Gastrocnemius medialis (tissue), 4 donors: Measurements from ENCODE around the gene GAPVD1. TPM values are rescaled to one million over a fixed set of nuclear protein-coding genes. Genes with fewer than 3 reads are reported as not detected.

Source experiments
- ATAC-seq, 2 donors: fragments of 150-250 bp; one replicate each; pipeline ENCODE4 v1.9.1; 2016
- DNase-seq, 2 donors: peaks; one replicate each; pipeline ENCODE4 v3.0.0-alpha.2; 2019
- H3K27ac ChIP-seq, 4 donors: fragments of 200-600 bp; sonication (generic); 1 replicate in 1 of 4; 2 replicates in 3 of 4; pipeline ENCODE4 v1.5.1; 2016 to 2018; ENCODE audit warnings: mild to moderate bottlenecking in 2 of 4, moderate library complexity in 1 of 4
- H3K27me3 ChIP-seq, 3 donors: fragments of 200-600 bp; sonication (generic) in 2 of 3; 1 replicate in 1 of 3; 2 replicates in 2 of 3; pipeline versions ENCODE4 v1.5.1 to v1.6.0; 2016 to 2019; ENCODE audit warnings: mild to moderate bottlenecking in 1 of 3, moderate library complexity in 1 of 3
- H3K36me3 ChIP-seq, 2 donors: fragments of 200-600 bp; sonication (generic) in 1 of 2; one replicate each; pipeline ENCODE4 v1.5.1; 2017 to 2018
- H3K4me1 ChIP-seq, 2 donors: fragments of 200-600 bp; sonication (generic) in 1 of 2; one replicate each; pipeline ENCODE4 v1.5.1; 2016 to 2017; ENCODE audit warnings: mild to moderate bottlenecking in 2 of 2
- H3K4me3 ChIP-seq, 4 donors: fragments of 200-600 bp; sonication (generic) in 3 of 4; 1 replicate in 1 of 4; 2 replicates in 3 of 4; pipeline ENCODE4 v1.5.1; 2016 to 2019; ENCODE audit warnings: mild to moderate bottlenecking in 2 of 4
- H3K9me3 ChIP-seq, 3 donors: fragments of 200-600 bp; sonication (generic) in 2 of 3; 1 replicate in 1 of 3; 2 replicates in 2 of 3; pipeline ENCODE4 v1.5.1; 2016 to 2019
- CTCF ChIP-seq, 5 experiments: fragments of 450-650 bp in 3 of 5; fragments of 200-600 bp in 2 of 5; sonication (generic) in 2 of 5; IDR thresholded peaks in 4 of 5; conservative IDR thresholded peaks in 1 of 5; 1 replicate in 4 of 5; 2 replicates in 1 of 5; pipeline ENCODE4 v1.5.1; 2016 to 2019; ENCODE audit warnings: antibody characterized with exemption in 5 of 5, mild to moderate bottlenecking in 3 of 5, moderate library complexity in 3 of 5
- POLR2A ChIP-seq, 2 donors: fragments of 450-650 bp; IDR thresholded peaks; one replicate each; pipeline ENCODE4 v1.6.1; 2017; ENCODE audit warnings: antibody characterized with exemption in 2 of 2, mild to moderate bottlenecking in 2 of 2, moderate library complexity in 2 of 2
- in situ Hi-C, 4 donors: fragments of 200-750 bp; cut with MboI; loops; one replicate each; pipeline versions ENCODE4 v1.15.0 to v1.8.0; 2017; ENCODE audit warnings: low sequenced_read_pairs in 4 of 4
- intact Hi-C: fragments of 100-400 bp; cut with DNase I; formaldehyde crosslinking; loops from one replicate; pipeline ENCODE4 v1.15.1; 2023; ENCODE audit warnings: low total_unique reads
- total RNA-seq, 4 donors: library from RNA; depleted of rRNA; stranded (reverse); fragments of >200 nt; gene quantifications; one replicate each; pipeline versions ENCODE4 v1.1.0 to v1.2.3, GENCODE V29; 2016

Gene GAPVD1
- total RNA-seq, 4 donors from 2014 or later, result 46.9 to 66.8 (median 53.6) TPM

DNA sequence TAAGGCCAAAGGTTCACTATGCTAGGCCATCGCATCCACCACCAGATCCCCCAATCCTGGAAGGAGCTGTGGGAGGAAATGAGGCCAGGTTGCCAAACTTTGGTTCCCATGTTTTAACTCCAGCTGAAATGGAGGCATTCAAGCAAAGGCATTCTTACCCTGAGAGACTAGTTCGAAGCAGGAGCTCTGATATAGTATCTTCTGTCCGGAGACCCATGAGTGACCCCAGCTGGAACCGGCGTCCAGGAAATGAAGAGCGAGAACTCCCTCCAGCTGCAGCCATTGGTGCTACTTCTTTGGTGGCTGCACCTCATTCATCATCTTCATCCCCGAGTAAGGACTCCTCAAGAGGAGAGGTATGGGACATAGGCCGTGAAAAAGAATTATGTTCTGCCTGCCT lies 75.6 kb downstream of the GAPVD1 start:
- Histone ChIP-seq H3K36me3 (peaks cover 0 to 80% of the 10 kb centered on the region in 2 donors), H3K27me3 (no peaks in the 10 kb centered on the region), H3K27ac (no peak overlapping the region), H3K9me3 (no peaks in the 10 kb centered on the region), H3K4me3 (no peak overlapping the region), H3K4me1 (no peaks in the 10 kb centered on the region)
- TF ChIP-seq CTCF (IDR thresholded peaks at IDR 0.05 in 4 of 5, conservative IDR thresholded peaks at IDR 0.05 in 1 of 5), result no peak
- no peak for TF ChIP-seq POLR2A (IDR thresholded peaks at IDR 0.05)
- in situ Hi-C loops (no loop called here), intact Hi-C loops (no loop called here)
- ATAC-seq (no peak), DNase-seq (no peak)

- H3K27me3 ChIP-seq, result no peaks in the 10 kb centered on the region
- DNase-seq (no peak), ATAC-seq (no peak)
- no peak for TF ChIP-seq CTCF (IDR thresholded peaks at IDR 0.05 in 4 of 5, conservative IDR thresholded peaks at IDR 0.05 in 1 of 5)
- no peak for TF ChIP-seq POLR2A (IDR thresholded peaks at IDR 0.05)
- H3K36me3 ChIP-seq, result peaks cover 0 to 77% of the 10 kb centered on the region in 2 donors
- in situ Hi-C loops, result no loop called here
- H3K27ac ChIP-seq, result no peak overlapping the region
- intact Hi-C loops, result loop anchor here (2.0 kb wide), 1 partner anchor 14 kb away; no protein-coding TSS in a partner anchor
- no peaks in the 10 kb centered on the region for H3K9me3 ChIP-seq
- H3K4me1 ChIP-seq, result no peaks in the 10 kb centered on the region
- no peak overlapping the region for H3K4me3 ChIP-seq
Measured at GRCh38 chr9:125338929-125339328, 77.3 kb downstream of the GAPVD1 start.

- in situ Hi-C loops, result no loop called here
- ATAC-seq, result no peak
- peaks cover 0 to 74% of the 10 kb centered on the region in 2 donors for H3K36me3 ChIP-seq
Measured at GRCh38 chr9:125341566-125341965, 79.9 kb downstream of the GAPVD1 start.

DNA sequence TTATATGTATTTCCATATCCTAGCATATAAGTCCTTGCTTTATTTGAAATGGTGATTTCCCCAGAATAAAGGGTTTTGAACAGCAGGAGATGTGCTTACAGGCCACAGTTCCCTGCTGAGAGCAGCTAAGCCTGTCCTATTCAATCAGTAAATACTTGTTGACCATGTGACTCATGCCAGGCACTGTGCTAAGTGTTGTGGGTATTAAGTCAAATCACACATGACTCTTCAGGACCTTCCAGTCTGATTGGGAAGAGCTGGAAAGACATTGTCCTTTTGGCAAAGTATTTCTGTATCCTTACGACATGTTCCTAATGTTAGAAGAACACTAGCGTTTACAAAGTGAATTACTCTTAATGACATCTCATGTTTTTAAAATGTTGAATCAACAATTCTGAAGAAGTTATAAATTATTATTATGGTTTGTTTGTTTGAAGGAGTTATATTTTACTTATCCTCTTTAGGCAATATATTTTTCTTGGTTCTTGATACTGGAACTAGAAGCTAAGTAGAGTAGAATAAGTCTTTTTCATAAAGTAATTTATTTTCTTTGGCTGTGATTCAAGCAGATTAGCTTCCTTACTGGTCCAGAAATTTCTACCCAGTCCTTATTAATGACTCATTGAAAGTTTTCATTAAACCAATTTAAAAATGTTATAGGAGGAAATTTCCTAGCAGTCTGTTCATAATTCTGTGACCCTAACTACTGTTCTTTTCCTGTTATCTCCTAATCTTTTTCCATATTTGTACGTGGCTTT lies 82.1 kb downstream of the GAPVD1 start:
- Histone ChIP-seq H3K4me1 (no peaks in the 10 kb centered on the region), H3K27me3 (no peaks in the 10 kb centered on the region), H3K9me3 (no peaks in the 10 kb centered on the region), H3K4me3 (no peak overlapping the region), H3K36me3 (peaks cover 0 to 73% of the 10 kb centered on the region in 2 donors), H3K27ac (no peak overlapping the region)
- intact Hi-C loops, result no loop called here
- ATAC-seq, result no peak
- no peak for TF ChIP-seq POLR2A (IDR thresholded peaks at IDR 0.05)
- no peak for TF ChIP-seq CTCF (IDR thresholded peaks at IDR 0.05 in 4 of 5, conservative IDR thresholded peaks at IDR 0.05 in 1 of 5)
- no peak for DNase-seq
- in situ Hi-C loops, result no loop called here

More at GRCh38 chr9:125341566-125341965, 79.9 kb downstream of the GAPVD1 start:
- Histone ChIP-seq H3K4me1 (no peaks in the 10 kb centered on the region), H3K27ac (no peak overlapping the region), H3K27me3 (no peaks in the 10 kb centered on the region), H3K4me3 (no peak overlapping the region), H3K9me3 (no peaks in the 10 kb centered on the region)
- TF ChIP-seq POLR2A (IDR thresholded peaks at IDR 0.05) (no peak), CTCF (IDR thresholded peaks at IDR 0.05 in 4 of 5, conservative IDR thresholded peaks at IDR 0.05 in 1 of 5) (no peak)
- no peak for DNase-seq
- intact Hi-C loops, result no loop called here
